ENCODE measurements around the gene PTPRF.

PTPRF gene

GRCh38 chr1:43597721-43598120 lies 67.0 kb downstream of the PTPRF start:
- Mint-ChIP-seq H3K36me3 (no peaks in the 10 kb centered on the region), H3K27ac (no peak overlapping the region), H3K4me1 (no peaks in the 10 kb centered on the region), H3K4me3 (no peak overlapping the region), H3K9me3 (no peaks in the 10 kb centered on the region), H3K27me3 (peaks cover 9% of the 10 kb centered on the region)
- DNase-seq (ENCODE audit: low spot score in 2 of 2) (no peak), ATAC-seq (ENCODE audit: low read depth) (no peak)

- no peak overlapping the region for H3K4me3 Mint-ChIP-seq
- no peak overlapping the region for H3K27ac Mint-ChIP-seq
- H3K27me3 Mint-ChIP-seq: peaks cover 5% of the 10 kb centered on the region
- no peaks in the 10 kb centered on the region for H3K4me1 Mint-ChIP-seq
- DNase-seq (ENCODE audit: low spot score in 2 of 2): no peak
- ATAC-seq (ENCODE audit: low read depth): no peak
- H3K9me3 Mint-ChIP-seq: no peaks in the 10 kb centered on the region
- no peaks in the 10 kb centered on the region for H3K36me3 Mint-ChIP-seq
Observed at GRCh38 chr1:43598622-43599021, 67.9 kb downstream of the PTPRF start.

DNA sequence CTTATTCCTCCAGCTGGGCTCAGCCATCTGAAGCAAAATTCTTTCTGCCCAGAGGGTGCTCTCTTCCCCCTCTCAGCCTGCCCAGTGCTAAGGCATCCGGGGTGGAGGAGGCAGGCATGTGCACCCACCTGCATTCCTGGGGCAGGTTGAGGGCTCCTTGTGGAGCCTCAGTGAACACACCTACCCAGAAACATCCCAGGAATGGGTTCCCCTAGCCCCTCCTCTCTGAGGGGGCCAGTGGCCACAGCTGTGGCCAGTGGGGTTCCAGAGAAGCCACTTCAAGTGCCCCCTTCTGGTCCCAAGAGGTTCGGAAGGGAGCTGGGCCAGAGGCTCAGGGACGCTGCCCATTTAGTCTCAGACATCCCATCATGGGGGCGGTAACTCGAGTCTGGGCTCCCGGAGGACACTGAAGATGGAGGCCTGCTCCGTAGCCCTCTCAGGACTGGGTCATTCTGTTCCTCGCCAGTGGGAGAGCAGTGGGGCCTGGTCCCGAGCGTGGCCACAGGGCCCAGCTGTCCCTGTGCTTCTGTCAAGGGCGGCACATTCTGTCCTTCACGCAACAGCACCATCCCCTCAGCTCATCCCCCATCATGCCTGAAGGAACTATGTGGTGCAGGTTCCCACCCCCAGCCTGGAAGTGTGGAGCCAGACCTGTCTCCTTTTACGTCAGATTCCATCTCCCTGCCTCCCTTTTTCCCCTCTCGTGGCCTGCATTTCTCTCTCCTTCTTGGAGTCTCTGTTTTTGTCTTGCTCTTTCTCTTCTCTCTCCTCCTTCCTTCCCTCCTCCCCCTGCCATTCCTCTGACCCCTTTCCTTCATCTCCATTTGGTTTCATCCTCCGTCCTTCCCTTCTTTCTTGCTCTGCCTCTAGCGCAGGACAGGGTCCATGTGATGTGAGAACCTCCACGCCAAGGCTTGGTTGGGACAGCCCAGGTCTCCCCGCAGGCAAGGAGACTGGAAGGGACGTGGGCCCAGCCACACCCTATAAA lies 69.6 kb downstream of the PTPRF start:
- H3K27ac Mint-ChIP-seq: no peak overlapping the region
- DNase-seq (ENCODE audit: low spot score in 2 of 2): no peak
- H3K9me3 Mint-ChIP-seq: no peaks in the 10 kb centered on the region
- H3K27me3 Mint-ChIP-seq: peaks cover 5% of the 10 kb centered on the region
- no peaks in the 10 kb centered on the region for H3K4me1 Mint-ChIP-seq
- no peaks in the 10 kb centered on the region for H3K36me3 Mint-ChIP-seq
- no peak overlapping the region for H3K4me3 Mint-ChIP-seq
- ATAC-seq (ENCODE audit: low read depth): no peak

DNA sequence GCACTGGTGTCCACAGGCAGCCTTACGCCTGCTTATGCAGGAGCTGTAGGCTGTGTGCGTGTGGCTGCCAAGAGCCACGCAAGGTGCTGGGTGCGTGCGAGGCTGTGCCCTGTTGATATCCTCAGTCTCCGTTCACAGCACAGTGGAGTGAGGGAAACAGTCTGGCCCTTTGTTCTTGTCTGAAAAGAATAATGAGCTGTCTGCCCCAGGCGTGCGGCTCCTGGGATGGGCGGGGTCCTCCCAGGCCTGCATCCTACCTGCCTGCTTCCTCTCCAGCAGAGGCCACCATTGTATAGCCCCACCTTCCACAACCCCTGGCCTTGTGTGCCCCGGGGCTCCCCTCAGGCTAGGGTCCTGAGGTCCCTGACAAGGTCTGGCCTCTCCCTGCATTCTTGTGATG lies 72.3 kb downstream of the PTPRF start:
- no peaks in the 10 kb centered on the region for H3K4me1 Mint-ChIP-seq
- H3K36me3 Mint-ChIP-seq: no peaks in the 10 kb centered on the region
- H3K27me3 Mint-ChIP-seq: peaks cover 5% of the 10 kb centered on the region

GRCh38 chr1:43604192-43604591 lies 73.5 kb downstream of the PTPRF start:
- DNase-seq (ENCODE audit: low spot score in 2 of 2) (no peak), ATAC-seq (ENCODE audit: low read depth) (no peak)
- Mint-ChIP-seq H3K36me3 (no peaks in the 10 kb centered on the region), H3K4me1 (no peaks in the 10 kb centered on the region), H3K9me3 (no peaks in the 10 kb centered on the region), H3K4me3 (no peak overlapping the region), H3K27ac (no peak overlapping the region), H3K27me3 (peaks cover 6% of the 10 kb centered on the region)

More for the DNA sequence above, 72.3 kb downstream of the PTPRF start:
- no peak for ATAC-seq (ENCODE audit: low read depth)
- no peak overlapping the region for H3K27ac Mint-ChIP-seq
- DNase-seq (ENCODE audit: low spot score in 2 of 2): no peak
- H3K4me3 Mint-ChIP-seq: no peak overlapping the region
- no peaks in the 10 kb centered on the region for H3K9me3 Mint-ChIP-seq

DNA sequence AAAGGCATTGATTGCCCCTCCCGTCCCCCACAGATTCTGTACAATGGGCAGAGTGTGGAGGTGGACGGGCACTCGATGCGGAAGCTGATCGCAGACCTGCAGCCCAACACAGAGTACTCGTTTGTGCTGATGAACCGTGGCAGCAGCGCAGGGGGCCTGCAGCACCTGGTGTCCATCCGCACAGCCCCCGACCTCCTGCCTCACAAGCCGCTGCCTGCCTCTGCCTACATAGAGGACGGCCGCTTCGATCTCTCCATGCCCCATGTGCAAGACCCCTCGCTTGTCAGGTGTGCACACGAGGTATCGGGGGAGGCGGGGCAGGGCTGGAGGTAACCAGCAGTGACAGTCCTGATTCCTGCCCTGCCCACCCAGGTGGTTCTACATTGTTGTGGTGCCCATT lies 74.5 kb downstream of the PTPRF start:
- Mint-ChIP-seq H3K4me1 (no peaks in the 10 kb centered on the region), H3K9me3 (no peaks in the 10 kb centered on the region), H3K27me3 (peaks cover 6% of the 10 kb centered on the region), H3K27ac (no peak overlapping the region), H3K36me3 (no peaks in the 10 kb centered on the region), H3K4me3 (no peak overlapping the region)
- DNase-seq (ENCODE audit: low spot score in 2 of 2) (no peak), ATAC-seq (ENCODE audit: low read depth) (no peak)

DNA sequence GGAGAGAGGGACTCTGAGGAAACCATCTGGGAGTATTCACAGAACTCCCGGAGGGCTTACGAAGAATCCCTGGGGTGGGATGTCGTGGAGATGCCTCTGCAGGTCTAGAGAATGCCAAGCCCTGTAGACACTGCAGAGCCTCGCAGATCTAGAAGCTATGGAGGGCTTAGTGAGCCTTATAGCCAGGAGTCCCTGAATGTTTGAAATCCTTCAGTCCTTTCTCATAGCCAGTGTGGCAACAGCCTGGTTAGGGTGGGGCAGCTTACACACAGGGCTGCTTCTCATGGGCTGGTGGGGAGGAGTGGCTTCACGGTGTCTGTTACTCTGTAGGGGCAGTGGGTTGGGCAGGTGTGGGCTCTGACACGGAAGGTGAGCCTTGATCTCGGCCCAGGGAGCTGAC lies 75.1 kb downstream of the PTPRF start:
- Mint-ChIP-seq H3K27me3 (peaks cover 5% of the 10 kb centered on the region), H3K4me3 (no peak overlapping the region), H3K27ac (no peak overlapping the region), H3K36me3 (no peaks in the 10 kb centered on the region), H3K4me1 (no peaks in the 10 kb centered on the region), H3K9me3 (no peaks in the 10 kb centered on the region)
- DNase-seq (ENCODE audit: low spot score in 2 of 2) (no peak), ATAC-seq (ENCODE audit: low read depth) (no peak)

GRCh38 chr1:43606624-43607023 lies 75.9 kb downstream of the PTPRF start:
- ATAC-seq (ENCODE audit: low read depth) (no peak), DNase-seq (ENCODE audit: low spot score in 2 of 2) (no peak)
- no peaks in the 10 kb centered on the region for H3K4me1 Mint-ChIP-seq
- peaks cover 9% of the 10 kb centered on the region for H3K27me3 Mint-ChIP-seq
- H3K36me3 Mint-ChIP-seq: no peaks in the 10 kb centered on the region
- H3K9me3 Mint-ChIP-seq: peaks cover 1% of the 10 kb centered on the region
- H3K27ac Mint-ChIP-seq: no peak overlapping the region
- H3K4me3 Mint-ChIP-seq: no peak overlapping the region

- Mint-ChIP-seq H3K36me3 (no peaks in the 10 kb centered on the region), H3K27me3 (peaks cover 20% of the 10 kb centered on the region), H3K4me3 (no peak overlapping the region), H3K27ac (no peak overlapping the region), H3K9me3 (peaks cover 1% of the 10 kb centered on the region), H3K4me1 (no peaks in the 10 kb centered on the region)
- no peak for DNase-seq (ENCODE audit: low spot score in 2 of 2)
- no peak for ATAC-seq (ENCODE audit: low read depth)
Observed at GRCh38 chr1:43608827-43609226, 78.1 kb downstream of the PTPRF start.

- H3K27me3 Mint-ChIP-seq: peaks cover 20% of the 10 kb centered on the region
- H3K9me3 Mint-ChIP-seq: peaks cover 1% of the 10 kb centered on the region
- no peak overlapping the region for H3K27ac Mint-ChIP-seq
- H3K4me1 Mint-ChIP-seq: no peaks in the 10 kb centered on the region
- no peak for DNase-seq (ENCODE audit: low spot score in 2 of 2)
- no peak overlapping the region for H3K4me3 Mint-ChIP-seq
- H3K36me3 Mint-ChIP-seq: no peaks in the 10 kb centered on the region
- no peak for ATAC-seq (ENCODE audit: low read depth)
Observed at GRCh38 chr1:43610339-43610738, 79.7 kb downstream of the PTPRF start.

DNA sequence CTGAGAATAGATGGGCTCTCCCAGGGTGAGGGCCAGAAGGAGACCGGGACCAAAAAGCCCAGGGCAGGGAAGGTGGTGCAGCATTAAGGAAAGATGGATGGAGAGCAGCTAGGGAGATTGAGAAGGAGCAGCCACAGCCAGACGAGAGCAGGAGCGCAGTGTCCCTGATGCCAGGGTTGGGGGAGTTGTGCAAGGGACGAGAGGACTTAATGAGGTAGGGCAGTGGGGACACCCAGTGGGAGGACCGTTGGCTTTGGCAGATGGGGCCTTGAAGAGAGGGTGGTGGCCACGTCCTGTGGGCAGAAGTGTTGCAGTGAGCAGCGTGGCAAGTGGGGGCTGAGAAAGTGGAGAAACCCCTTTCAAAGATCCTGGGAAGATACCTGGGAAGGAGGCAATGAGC lies 81.3 kb downstream of the PTPRF start:
- no peak overlapping the region for H3K27ac Mint-ChIP-seq
- DNase-seq (ENCODE audit: low spot score in 2 of 2) (no peak), ATAC-seq (ENCODE audit: low read depth) (no peak)
- H3K9me3 Mint-ChIP-seq: peaks cover 1% of the 10 kb centered on the region
- no peak overlapping the region for H3K4me3 Mint-ChIP-seq
- H3K36me3 Mint-ChIP-seq: no peaks in the 10 kb centered on the region
- peaks cover 24% of the 10 kb centered on the region for H3K27me3 Mint-ChIP-seq
- H3K4me1 Mint-ChIP-seq: no peaks in the 10 kb centered on the region

DNA sequence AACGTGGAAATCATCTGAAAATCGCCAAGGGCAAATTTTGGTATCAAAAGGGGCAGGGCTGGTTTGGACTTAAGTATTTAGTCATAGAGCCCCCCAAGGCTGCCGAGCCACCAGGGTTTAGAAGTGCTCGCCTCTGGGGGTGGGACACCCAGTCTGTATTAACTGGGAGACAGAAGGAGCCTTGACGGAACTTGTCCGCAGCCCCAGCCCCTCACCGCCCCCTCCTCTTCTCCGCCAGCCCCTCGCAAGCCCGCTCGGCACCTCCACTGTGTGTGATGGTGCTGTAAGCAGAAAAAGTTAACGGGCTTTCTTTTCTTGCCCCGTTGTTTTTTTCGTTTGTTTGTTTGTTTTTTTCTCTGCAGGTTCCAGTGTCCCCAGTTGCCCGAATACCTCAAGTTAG lies 81.7 kb downstream of the PTPRF start:
- H3K27me3 Mint-ChIP-seq: peaks cover 24% of the 10 kb centered on the region
- H3K36me3 Mint-ChIP-seq: no peaks in the 10 kb centered on the region
- no peak for ATAC-seq (ENCODE audit: low read depth)
- no peak for DNase-seq (ENCODE audit: low spot score in 2 of 2)
- H3K27ac Mint-ChIP-seq: no peak overlapping the region
- H3K4me1 Mint-ChIP-seq: no peaks in the 10 kb centered on the region
- H3K4me3 Mint-ChIP-seq: no peak overlapping the region
- H3K9me3 Mint-ChIP-seq: peaks cover 1% of the 10 kb centered on the region

DNA sequence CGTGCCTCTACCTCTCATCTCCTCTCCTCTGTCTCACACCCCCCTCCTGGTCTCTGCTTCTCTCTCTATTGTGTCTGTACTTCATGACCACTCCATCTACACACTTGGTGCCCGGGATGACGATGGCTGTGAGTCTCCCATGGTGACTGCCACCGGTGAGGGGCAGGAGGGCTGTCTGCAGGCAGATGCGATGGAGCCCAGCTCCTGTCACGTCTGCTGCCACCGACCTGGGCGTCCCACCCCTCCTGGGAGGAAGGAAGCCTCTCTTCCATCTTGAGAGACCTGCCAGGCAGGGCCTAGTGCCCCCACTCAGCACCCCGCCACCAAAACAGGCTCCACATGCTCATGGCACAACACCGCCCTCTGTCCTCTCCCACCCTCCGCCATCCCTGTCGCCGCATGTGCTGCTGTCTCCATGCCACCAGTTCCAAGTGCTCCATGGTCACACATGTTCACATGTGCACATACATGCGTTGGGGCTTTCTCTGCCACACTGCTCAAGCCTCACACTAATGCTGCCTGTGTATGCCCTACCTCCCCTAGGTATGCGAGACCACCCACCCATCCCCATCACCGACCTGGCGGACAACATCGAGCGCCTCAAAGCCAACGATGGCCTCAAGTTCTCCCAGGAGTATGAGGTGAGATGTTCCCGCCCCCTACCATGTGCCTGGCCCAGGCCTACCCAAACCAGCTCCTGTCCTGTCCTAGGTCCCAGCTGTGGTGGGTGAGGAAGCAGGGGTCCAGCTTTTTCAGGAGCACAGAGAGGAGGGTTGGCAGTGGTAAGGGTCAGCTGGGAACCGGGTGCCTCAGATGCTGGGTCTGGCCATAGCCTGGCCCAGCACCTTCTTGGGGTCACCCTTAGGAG lies 82.6 kb downstream of the PTPRF start:
- Mint-ChIP-seq H3K4me3 (no peak overlapping the region), H3K36me3 (no peaks in the 10 kb centered on the region), H3K9me3 (peaks cover 1% of the 10 kb centered on the region), H3K27ac (no peak overlapping the region), H3K4me1 (no peaks in the 10 kb centered on the region), H3K27me3 (peaks cover 22% of the 10 kb centered on the region)
- no peak for DNase-seq (ENCODE audit: low spot score in 2 of 2)
- ATAC-seq (ENCODE audit: low read depth): no peak

- H3K4me3 Mint-ChIP-seq: no peak overlapping the region
- no peaks in the 10 kb centered on the region for H3K36me3 Mint-ChIP-seq
Observed at GRCh38 chr1:43614211-43614610, 83.5 kb downstream of the PTPRF start.

More at GRCh38 chr1:43614211-43614610, 83.5 kb downstream of the PTPRF start:
- no peaks in the 10 kb centered on the region for H3K4me1 Mint-ChIP-seq
- H3K27me3 Mint-ChIP-seq: peaks cover 20% of the 10 kb centered on the region
- no peak for ATAC-seq (ENCODE audit: low read depth)
- H3K9me3 Mint-ChIP-seq: peaks cover 1% of the 10 kb centered on the region
- DNase-seq (ENCODE audit: low spot score in 2 of 2): no peak
- no peak overlapping the region for H3K27ac Mint-ChIP-seq
